Gastroesophageal sphincter (tissue), 3 donors: ENCODE measurements around the gene KNCN.

Source experiments
- POLR2A ChIP-seq, 2 donors: fragments of 450-650 bp; IDR thresholded peaks; one replicate each; pipeline ENCODE4 v1.6.1; 2017; ENCODE audit warnings: antibody characterized with exemption in 2 of 2, mild to moderate bottlenecking in 2 of 2, moderate library complexity in 1 of 2
- TF ChIP-seq, protein P1 (sequence below), 4 experiments: fragments of 200-600 bp in 2 of 4; fragments of 450-650 bp in 2 of 4; sonication (generic) in 1 of 4; IDR thresholded peaks; one replicate each; pipeline ENCODE4 v1.5.1; 2017 to 2019; ENCODE audit warnings: antibody characterized with exemption in 4 of 4, mild to moderate bottlenecking in 2 of 4, moderate library complexity in 2 of 4

DNA sequence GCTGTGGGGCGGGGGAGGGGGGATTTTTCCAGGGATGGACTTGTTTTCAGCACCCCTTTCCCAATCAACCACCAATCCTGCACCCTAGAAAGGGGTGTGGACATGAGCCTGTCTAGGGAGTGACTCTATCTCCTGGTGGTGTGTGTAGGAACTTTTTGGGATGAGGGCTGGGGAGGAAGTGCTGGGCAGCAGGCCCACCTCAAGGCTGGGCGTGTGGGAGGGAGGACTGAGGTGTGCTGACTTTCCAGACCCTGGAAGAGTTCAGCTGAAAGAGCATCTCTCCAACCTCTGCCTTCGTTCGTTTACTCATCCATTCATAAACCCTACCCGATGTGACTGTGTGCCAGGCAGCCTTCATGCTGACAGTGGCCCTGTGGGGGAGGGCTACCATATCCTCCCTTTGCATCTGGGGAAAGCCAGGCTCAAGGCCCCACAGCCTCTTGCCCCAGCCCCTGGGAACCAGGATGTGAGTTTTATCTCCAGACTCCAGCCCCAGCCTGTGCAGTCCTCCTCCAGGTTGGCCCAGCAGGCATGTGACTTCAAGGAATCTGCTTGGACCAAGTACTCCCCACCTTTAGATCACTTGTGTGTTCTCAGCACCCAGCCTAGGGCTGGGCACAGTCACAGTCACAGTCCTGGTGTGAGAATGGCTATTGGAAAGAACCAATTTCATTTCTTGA lies 6.7 kb downstream of the KNCN start:
- TF ChIP-seq, protein P1, sequence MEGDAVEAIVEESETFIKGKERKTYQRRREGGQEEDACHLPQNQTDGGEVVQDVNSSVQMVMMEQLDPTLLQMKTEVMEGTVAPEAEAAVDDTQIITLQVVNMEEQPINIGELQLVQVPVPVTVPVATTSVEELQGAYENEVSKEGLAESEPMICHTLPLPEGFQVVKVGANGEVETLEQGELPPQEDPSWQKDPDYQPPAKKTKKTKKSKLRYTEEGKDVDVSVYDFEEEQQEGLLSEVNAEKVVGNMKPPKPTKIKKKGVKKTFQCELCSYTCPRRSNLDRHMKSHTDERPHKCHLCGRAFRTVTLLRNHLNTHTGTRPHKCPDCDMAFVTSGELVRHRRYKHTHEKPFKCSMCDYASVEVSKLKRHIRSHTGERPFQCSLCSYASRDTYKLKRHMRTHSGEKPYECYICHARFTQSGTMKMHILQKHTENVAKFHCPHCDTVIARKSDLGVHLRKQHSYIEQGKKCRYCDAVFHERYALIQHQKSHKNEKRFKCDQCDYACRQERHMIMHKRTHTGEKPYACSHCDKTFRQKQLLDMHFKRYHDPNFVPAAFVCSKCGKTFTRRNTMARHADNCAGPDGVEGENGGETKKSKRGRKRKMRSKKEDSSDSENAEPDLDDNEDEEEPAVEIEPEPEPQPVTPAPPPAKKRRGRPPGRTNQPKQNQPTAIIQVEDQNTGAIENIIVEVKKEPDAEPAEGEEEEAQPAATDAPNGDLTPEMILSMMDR (IDR thresholded peaks at IDR 0.05) = no peak
- TF ChIP-seq POLR2A (IDR thresholded peaks at IDR 0.05) = no peak
